ENCODE results near the gene FOS. TPM values are rescaled to one million over a fixed set of nuclear protein-coding genes. Genes with fewer than 3 reads are reported as not detected.

The FOS gene
- total RNA-seq, 1 donor from 2014 or later: 2.7 TPM

- no peak for DNase-seq (ENCODE audit: low read depth)
- TF ChIP-seq CTCF (conservative IDR thresholded peaks at IDR 0.05; ENCODE audit: low read depth, low read length): no peak
- H3K4me3 ChIP-seq (ENCODE audit: low read depth, low read length): no peak overlapping the region
Measured at GRCh38 chr14:75311356-75311755, 32.7 kb downstream of the FOS start.

DNA sequence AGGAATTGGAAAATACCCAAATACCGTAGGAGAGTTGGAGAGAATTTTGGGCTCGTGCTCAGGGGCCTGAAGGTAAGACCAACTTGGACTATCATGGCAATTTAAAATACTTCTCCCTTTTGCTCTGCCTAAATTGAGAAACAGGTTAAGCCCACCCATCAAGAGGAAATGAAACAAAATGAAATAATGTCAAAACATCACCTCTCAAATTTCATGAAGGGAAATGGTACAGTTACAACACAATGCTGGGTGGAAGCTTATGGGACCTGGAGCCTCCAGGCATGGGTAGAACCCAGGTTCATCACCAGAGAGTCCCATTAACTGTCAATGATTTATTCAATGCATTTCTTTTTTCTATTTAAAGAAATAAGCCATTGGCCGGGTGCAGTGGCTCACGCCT lies 33.7 kb downstream of the FOS start:
- no peak for DNase-seq (ENCODE audit: low read depth)
- no peak overlapping the region for H3K4me3 ChIP-seq (ENCODE audit: low read depth, low read length)
- no peak for TF ChIP-seq CTCF (conservative IDR thresholded peaks at IDR 0.05; ENCODE audit: low read depth, low read length)

DNA sequence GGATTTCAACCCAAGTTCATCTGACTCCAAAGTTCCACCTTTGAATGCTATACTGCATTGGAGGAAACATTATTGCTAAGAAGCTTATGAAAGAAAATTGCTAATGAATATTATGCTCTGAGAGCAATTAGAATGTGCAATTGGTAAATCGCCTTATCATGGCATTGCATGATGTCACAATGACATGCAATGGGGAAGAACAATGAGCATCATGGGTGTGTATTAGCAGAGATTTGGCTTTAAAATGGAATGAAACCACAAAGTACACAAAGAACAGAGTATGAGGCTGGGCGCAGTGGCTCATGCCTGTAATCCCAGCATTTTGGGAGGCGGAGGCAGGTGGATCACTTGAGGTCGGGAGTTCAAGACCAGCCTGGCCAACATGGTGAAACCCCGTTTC lies 34.7 kb downstream of the FOS start:
- DNase-seq (ENCODE audit: low read depth): no peak
- H3K4me3 ChIP-seq (ENCODE audit: low read depth, low read length): no peak overlapping the region
- no peak for TF ChIP-seq CTCF (conservative IDR thresholded peaks at IDR 0.05; ENCODE audit: low read depth, low read length)

DNA sequence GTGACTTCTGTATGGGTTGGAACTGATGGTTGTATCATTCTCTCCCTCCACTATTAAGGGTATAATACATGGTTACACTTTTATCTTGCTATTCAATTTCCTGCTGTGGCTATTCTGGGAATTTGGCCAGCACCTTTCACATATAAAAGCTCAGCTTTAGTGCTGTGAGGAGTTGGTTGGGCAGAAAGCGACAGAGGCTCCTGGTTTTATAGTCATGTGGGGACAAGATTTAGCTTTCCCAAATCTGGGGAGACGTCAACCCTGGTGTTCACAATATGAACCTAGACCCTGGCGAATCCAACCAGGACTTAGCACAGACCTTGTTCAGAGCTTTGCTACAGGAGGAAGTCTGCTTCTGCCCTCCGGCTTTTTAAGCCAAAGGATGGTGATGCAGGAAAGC lies 36.5 kb downstream of the FOS start:
- no peak for DNase-seq (ENCODE audit: low read depth)
- no peak for TF ChIP-seq CTCF (conservative IDR thresholded peaks at IDR 0.05; ENCODE audit: low read depth, low read length)
- no peak overlapping the region for H3K4me3 ChIP-seq (ENCODE audit: low read depth, low read length)

DNA sequence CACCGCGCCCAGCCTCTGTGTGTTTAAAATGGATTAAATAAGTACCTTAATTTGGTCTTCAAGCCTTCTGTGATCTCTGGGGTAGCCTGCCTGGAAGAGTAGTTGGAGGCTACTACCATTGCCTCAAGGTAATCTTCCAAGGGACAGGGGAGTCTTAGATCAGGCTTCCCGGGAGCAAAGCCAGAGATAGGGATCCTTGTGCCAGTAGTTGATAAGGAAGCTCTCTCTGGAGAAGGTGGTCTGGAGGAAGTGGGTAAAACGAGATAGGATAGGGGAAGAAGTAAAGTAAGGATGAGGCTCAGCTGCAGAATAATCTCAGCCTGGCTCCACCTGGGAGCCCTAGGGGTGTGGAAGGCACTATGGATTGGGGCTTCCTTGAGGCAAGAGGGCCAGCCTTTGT lies 38.5 kb downstream of the FOS start:
- H3K4me3 ChIP-seq (ENCODE audit: low read depth, low read length): no peak overlapping the region
- TF ChIP-seq CTCF (conservative IDR thresholded peaks at IDR 0.05; ENCODE audit: low read depth, low read length): no peak
- no peak for DNase-seq (ENCODE audit: low read depth)

GRCh38 chr14:75318353-75318752 lies 39.7 kb downstream of the FOS start:
- no peak for DNase-seq (ENCODE audit: low read depth)
- no peak for TF ChIP-seq CTCF (conservative IDR thresholded peaks at IDR 0.05; ENCODE audit: low read depth, low read length)
- no peak overlapping the region for H3K4me3 ChIP-seq (ENCODE audit: low read depth, low read length)

GRCh38 chr14:75319021-75319420 lies 40.4 kb downstream of the FOS start:
- no peak for TF ChIP-seq CTCF (conservative IDR thresholded peaks at IDR 0.05; ENCODE audit: low read depth, low read length)
- no peak overlapping the region for H3K4me3 ChIP-seq (ENCODE audit: low read depth, low read length)
- no peak for DNase-seq (ENCODE audit: low read depth)
